ENCODE measurements around the gene APCS. TPM values are rescaled to one million over a fixed set of nuclear protein-coding genes. Genes with fewer than 3 reads are reported as not detected.
A peak's percentile ranks its signal among the peaks of the same experiment; 100 is the strongest.

APCS gene, protein sequence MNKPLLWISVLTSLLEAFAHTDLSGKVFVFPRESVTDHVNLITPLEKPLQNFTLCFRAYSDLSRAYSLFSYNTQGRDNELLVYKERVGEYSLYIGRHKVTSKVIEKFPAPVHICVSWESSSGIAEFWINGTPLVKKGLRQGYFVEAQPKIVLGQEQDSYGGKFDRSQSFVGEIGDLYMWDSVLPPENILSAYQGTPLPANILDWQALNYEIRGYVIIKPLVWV
- total RNA-seq, result not detected

DNA sequence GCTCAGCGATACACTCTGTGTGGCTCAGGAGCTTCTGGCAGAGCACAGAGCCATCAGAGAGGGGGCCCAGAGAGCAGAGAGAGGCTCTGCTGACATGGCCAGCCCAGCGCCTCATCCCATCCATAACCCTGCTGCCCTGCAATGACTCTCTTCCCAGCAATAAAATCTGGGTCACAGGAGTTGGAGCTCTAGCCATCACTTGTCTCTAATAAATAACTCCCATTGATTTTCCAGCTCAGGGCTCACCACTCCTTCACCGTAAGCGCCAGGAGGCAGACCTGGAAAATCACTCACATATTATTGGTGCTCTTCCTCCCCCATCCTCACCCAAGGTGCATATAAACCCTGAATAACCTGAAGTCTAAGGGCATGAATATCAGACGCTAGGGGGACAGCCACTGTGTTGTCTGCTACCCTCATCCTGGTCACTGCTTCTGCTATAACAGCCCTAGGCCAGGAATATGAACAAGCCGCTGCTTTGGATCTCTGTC, at the start of gene APCS:
APCS (plus strand) TSS at position 366 of the 491 bp plus-strand sequence; CDS start at position 462, 96 bp downstream.
- no peak for DNase-seq (ENCODE audit: low read depth in 2 of 3, low spot score in 2 of 3)

DNA sequence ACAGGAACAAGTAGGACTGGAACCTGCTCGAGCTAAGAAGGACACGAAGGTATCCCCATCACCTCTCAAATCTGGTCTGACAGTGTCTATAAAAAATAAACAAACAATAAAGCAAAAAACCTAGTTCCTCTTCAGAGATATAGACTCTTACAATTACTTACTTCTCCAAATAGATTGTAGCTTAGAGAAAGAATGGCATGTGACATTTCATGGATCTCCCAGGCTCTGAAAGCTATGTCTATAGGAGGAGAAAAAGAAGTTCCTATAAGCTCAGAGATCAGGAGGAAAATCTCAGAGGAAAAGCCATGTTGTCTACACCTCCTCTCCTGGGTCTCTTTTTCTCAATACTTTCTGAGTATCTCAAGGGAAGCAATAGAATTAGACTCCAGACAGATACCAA, 39.5 kb upstream of the APCS start:
- DNase-seq (ENCODE audit: low read depth in 2 of 3, low spot score in 2 of 3), result no peak

DNA sequence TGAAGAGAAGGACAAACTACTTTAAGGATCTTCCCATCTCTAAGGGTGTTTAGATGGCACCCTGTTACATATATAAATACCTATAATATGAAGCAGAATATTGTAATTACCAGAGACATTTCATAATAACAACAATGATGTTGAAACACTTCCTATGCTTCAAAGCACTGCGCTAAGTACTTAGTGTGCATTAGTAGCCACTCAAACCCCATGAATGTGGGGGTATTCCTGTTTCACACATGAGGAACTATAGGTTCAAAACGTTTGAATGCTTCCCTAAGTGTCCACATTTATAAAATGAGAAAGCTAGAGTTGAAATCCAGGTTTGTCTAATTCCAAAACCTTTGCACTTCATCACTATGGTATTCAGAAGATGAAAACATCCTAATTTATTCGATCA, 33.4 kb upstream of the APCS start:
- no peak for DNase-seq (ENCODE audit: low read depth in 2 of 3, low spot score in 2 of 3)

DNA sequence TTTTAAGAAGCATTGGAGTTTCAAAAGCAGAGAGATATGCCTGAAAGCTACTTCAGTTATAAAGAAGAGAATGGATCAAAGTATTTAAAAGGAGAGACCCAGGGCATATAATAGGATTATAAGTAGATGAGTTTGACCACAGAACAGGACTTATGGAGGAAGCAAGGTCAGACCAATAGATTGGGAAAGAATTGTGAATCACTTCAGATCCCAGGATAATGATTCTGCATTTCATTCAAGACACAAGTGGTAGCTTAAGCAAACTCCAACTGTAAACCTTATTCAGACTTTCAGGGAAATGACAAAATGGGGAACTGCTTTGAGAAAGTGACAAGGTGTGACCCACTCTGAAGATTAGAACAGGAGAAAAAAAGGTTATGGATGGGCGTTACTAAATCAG, 32.9 kb upstream of the APCS start:
- no peak for DNase-seq (ENCODE audit: low read depth in 2 of 3, low spot score in 2 of 3)

DNA sequence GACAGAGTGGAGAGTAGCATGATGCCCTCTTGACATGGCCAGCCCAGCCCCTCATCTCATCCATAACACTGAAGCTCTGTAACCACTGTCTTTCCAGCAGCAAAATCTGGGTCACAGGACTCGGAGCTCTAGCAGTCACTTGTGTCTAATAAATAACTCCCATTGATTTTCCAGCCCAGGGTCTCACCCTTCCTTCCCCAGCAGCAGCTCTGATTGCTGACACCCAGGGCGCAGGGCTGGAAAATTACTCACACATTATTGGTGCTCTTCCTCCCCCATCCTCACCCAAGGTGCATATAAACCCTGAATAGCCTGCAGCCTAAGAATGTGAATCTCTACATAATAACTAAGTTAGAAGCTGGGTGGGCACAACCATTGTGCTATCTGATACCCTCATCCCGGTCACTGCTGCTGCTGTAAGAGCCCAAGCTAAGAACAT, 30.7 kb upstream of the APCS start:
- DNase-seq (ENCODE audit: low read depth in 2 of 3, low spot score in 2 of 3), result no peak

DNA sequence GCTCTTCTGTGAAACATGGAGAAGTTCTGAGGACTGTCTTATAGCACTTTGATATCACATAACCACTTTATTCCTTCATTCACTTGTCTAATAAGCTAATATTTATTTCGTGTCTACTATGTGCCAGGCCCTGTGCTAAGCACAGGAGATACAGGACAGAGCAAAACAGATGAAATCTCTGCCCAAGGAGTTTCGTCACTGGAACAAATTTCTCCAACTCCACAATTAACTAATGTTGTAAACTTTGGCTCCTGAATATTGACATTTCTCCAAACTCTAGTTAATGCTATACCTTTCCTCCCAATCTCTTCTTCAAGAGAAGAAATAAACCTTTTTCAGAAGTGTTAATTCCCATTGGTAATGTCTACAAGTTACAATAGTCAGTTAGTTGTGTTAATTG, 27.0 kb upstream of the APCS start:
- no peak for DNase-seq (ENCODE audit: low read depth in 2 of 3, low spot score in 2 of 3)

DNA sequence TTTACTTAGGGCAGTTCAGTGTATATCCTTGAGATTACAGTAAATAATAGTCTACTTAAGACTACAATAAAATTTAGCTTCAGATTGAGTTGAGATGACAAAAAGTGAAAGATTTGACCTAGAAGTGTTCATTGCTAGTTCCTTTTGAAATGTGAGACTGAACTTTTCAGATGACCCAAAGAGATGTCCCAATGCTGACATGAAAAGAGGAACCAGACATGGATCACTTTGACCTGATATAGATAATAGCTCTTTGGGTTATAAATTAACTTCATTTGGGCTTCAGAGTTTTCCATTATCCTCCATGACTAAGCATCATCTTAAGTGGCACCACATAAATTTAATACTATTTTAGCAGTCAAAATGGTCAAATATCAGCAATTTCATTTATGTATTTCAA, 26.1 kb upstream of the APCS start:
- DNase-seq (ENCODE audit: low read depth in 2 of 3, low spot score in 2 of 3), result no peak

DNA sequence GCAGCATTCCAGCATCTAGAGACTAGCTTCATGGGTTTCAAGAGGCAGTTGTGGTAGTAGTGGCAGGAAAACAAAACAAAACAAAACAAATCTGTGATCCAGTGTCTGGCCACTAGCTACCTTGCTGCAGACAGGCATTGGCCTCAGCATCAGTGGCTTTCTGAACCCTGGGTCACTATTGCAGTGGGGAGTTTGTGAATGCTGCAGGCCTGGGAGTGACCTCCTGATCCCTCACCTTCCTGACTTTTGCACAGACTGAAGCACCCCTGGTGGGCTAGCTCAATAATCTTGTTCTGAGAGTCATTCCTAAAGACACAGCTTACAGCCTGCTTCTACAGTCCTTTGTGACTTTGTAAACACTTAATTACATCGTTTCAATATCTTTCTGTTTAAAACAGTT, 24.9 kb upstream of the APCS start:
- DNase-seq (ENCODE audit: low read depth in 2 of 3, low spot score in 2 of 3), result no peak

DNA sequence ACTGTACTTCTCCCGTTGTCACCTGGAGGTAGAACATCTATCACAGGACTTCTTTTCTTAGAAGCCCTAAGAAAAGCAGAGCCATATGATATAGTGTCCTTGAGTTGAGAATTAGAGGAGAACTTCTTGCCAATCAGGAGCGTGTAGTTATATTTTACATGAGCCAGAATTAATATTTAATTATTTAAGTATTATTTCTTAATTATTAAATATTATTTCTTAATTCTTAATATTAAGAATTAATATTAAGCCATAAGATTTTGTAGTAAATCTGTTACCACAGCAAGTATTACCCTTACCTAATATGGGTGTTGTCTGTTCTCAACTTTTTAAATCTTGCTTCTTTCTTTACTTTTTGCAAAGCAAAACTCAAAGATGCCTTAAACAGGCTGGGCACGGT, 10.2 kb upstream of the APCS start:
- no peak for DNase-seq (ENCODE audit: low read depth in 2 of 3, low spot score in 2 of 3)

DNA sequence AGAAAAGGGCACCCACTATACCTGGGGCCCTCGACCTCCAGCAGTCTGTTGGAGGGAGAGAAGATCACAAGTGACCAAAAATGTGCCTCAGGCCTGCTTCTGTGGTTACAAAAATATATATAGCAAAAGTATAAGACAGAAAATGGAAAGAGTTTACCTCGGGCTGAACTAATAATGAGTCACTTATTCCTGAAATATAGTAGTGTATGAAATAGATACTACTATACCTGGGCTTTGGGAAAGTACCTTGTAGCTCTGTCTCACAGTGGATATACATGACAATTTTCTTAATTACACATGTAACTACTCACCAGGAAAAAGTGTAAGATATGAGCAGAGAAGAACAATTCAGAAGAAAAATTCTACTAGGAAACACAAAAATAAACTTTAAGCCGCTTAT, 7.3 kb upstream of the APCS start:
- no peak for DNase-seq (ENCODE audit: low read depth in 2 of 3, low spot score in 2 of 3)

DNA sequence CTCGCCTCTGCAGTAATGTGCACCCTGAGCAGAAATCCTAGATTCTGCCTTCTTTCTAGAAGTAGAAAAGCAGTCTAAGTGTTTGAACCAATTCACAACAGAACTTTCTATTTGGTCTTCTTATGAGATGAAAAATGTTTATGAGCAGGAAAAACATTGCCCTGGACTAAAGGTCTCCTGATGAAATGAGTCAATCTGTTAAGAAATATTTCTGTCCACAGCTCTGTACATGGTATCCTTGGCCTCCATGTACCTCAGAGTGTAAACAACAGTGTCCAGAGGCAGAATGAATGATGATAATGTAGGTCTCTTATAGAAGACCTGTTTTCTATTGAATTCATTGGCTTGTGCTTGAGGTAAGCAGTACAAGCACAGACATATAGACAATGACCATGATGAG, 6.2 kb upstream of the APCS start:
- no peak for DNase-seq (ENCODE audit: low read depth in 2 of 3, low spot score in 2 of 3)

DNA sequence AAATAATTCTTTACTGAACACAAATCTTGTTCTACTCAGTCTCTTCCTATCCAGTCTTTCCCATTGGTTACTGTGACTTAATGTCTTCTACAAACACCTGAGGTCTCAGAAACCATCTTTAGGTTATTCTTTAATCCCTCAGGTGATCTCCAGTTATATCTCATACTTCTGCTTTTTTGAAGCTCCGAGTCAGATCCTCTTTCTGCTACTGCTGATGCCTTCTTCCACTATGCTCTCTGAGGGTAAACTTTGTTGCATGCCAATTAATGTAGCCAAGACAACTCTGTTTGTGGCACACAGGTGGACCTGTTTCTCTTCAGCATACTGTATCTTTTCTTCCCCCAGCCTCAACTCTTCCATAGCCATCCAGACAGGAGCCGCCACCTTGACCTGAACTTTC, 3.1 kb upstream of the APCS start:
- DNase-seq (ENCODE audit: low read depth in 2 of 3, low spot score in 2 of 3), result no peak

DNA sequence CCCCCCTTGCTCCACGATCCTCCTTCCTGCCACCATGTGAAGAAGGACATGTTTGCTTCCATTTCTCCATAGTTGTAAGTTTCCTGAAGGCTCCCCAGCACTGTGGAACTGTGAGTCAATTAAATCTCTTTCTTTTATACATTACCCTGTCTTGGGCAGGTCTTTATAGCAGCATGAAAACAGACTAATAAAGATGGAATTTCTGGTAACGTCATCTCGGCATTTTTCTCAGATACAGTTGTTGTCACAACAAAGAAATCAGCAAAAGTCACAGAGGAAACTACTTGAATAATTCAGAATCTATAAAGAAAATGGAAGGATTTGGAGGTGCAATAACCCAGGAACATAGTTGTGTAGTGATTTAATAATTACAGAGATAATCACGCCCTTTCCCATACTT, 4.4 kb downstream of the APCS start:
- DNase-seq (ENCODE audit: low read depth in 2 of 3, low spot score in 2 of 3), result no peak

DNA sequence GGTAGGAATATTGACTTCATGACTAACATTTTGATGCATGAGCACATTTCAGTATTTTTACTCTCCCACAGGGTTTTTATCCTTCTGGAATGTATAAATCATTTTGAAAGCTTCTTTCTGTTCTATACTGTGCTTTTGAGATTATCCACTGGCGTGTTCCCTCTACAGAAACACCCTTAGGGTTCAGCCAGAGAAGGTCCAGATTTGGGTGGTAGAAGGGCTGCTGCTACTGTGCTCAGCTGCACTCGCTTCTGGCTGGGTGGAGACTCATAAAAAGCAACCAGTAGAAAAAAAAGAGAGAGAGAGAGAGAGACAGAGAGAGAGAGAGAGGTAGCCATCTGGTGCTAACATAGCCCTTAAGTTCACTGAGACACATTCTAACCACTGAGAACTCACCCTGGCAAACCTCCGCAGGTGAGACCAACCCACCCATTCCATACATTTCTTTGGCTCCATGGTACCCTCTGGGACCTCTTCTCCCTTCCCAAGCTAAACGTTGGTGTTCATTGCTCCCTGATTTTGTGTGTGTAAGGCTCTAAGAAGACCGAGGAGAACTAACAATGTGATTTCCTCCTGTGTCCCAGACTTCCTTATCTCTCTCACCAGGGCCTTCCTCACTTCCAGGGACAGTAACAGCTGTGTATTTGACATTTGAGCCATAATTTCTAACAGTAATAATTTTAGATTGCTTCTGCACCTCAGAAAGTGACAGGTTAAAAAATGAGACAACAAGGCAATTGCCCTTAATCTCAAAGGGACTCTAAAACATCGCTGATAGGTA, 7.2 kb downstream of the APCS start:
- DNase-seq (ENCODE audit: low read depth in 2 of 3, low spot score in 2 of 3), result peak in 2 of 3 donors; percentile 1 to 13

DNA sequence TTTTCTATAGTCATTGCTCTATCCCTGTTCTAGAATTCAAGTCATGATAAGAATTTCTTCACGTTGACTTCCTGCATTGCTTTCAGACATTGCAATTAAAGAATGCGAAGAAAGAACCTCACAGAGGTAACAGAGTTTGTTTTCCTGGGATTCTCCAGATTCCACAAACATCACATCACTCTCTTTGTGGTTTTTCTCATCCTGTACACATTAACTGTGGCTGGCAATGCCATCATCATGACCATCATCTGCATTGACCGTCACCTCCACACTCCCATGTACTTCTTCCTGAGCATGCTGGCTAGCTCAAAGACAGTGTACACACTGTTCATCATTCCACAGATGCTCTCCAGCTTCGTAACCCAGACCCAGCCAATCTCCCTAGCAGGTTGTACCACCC, 10.6 kb downstream of the APCS start:
- no peak for DNase-seq (ENCODE audit: low read depth in 2 of 3, low spot score in 2 of 3)

DNA sequence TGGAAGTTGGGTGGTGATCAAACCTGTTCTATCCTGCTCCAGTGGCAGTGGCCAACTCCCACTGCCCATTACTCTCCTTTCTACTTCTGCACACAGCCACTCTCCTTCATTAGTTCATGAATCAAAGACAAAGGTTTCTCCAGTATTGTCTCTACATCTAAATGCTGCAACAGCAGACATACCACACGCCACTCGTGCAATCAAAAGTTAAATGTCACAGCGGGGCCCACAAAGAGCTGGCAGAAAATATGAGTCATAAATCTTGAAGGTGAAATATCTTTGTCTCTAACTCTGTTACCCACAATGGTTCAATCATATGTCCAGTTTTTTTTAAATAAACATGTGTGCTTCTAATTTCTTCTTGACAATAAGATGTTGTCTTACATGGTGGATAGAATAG, 13.3 kb downstream of the APCS start:
- DNase-seq (ENCODE audit: low read depth in 2 of 3, low spot score in 2 of 3), result no peak

DNA sequence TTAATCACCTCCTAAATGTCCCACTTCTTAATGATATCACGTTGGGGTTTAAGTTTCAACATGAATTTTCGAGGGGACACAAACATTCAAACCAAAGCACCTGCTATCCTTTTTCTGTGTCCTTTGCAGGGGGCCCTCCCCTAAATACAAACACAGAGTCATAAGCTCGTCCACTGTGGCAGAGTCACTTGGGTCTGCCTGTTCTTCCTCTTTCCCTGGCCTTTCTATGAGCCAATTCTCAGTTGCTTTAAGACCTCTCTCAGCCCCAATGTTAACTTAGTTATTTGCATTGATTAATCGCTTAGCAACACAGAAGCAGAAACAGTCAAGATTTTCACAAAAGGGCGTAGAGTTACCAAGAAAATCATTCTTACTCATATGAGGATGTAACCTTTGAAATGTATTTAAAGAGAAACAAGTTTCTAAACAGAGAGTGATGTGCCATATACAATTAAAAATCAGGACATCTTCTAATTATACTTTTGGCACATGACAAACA, 14.9 kb downstream of the APCS start:
- DNase-seq (ENCODE audit: low read depth in 2 of 3, low spot score in 2 of 3), result no peak

DNA sequence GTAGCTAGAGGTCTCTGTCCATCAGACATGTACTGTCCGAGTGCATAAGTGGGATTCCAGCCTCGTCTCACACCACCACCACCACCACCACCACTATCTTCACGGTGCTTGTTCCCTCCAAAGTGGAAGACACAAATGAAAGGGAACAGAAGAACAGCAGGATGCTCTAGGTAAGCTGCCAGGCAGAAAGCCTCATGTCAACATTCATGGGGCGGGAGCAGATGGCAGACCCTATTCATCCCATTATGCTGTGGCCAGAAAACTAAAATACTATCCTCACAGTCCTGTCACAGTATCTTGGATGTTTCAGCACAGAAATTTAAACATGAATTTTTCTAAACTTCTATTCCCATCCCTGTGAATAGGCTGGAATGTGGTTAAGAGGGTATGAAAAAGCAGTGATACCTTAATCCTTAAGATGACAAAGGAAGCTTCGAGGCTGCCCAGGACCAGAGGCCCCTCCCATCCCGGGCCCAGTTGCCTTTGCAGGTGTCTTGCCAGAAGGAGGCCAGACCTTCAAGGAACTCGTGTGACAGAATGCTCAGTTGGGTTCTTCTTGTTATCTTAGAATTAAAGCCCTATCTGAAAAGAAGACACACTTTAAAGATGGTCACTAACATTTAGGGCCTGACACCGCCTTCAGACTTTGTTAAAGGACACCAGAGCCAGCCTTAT, 24.7 kb downstream of the APCS start:
- no peak for DNase-seq (ENCODE audit: low read depth in 2 of 3, low spot score in 2 of 3)

DNA sequence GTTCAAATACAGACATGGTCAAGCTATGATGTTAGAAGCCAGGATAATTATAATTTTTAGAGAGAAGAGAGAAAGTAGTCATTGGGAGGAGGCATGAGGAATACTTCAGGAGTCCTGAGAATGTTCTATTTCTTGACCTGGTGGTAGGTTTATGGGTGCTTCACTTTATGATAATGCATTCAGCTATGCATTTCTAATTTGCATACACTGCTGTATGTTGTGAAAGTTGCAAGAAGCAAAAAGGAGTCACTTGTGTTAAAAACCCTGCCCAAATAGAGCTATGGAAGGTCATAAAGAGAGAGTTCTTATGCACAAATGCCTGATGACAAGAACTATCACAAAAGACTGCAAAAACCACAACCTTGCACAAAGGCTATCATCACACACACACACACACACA, 45.3 kb downstream of the APCS start:
- no peak for DNase-seq (ENCODE audit: low read depth in 2 of 3, low spot score in 2 of 3)

Measured in hematopoietic multipotent progenitor cell (in vitro differentiated cells).